Upper lobe of left lung (tissue), 4 donors: ENCODE measurements around the gene TMEM165.

Source experiments
- CTCF ChIP-seq, 6 experiments: fragments of 450-650 bp in 4 of 6; fragments of 200-600 bp in 2 of 6; sonication (generic) in 2 of 6; IDR thresholded peaks; one replicate each; pipeline ENCODE4 v1.5.1; 2016 to 2019; ENCODE audit warnings: antibody characterized with exemption in 6 of 6
- EP300 ChIP-seq, 4 donors: sonication (generic); formaldehyde crosslinking; IDR thresholded peaks; one replicate each; pipeline ENCODE4 v1.5.1; 2017; ENCODE audit warnings: antibody characterized with exemption in 4 of 4, control low read depth in 2 of 4
- POLR2A ChIP-seq, 4 donors: fragments of 450-650 bp; IDR thresholded peaks; one replicate each; pipeline ENCODE4 v1.5.1; 2016 to 2017; ENCODE audit warnings: antibody characterized with exemption in 4 of 4, mild to moderate bottlenecking in 2 of 4
- POLR2AphosphoS5 ChIP-seq, 2 donors: sonication (generic); formaldehyde crosslinking; IDR thresholded peaks; one replicate each; pipeline ENCODE4 v1.5.1; 2017; ENCODE audit warnings: antibody characterized with exemption in 2 of 2

DNA sequence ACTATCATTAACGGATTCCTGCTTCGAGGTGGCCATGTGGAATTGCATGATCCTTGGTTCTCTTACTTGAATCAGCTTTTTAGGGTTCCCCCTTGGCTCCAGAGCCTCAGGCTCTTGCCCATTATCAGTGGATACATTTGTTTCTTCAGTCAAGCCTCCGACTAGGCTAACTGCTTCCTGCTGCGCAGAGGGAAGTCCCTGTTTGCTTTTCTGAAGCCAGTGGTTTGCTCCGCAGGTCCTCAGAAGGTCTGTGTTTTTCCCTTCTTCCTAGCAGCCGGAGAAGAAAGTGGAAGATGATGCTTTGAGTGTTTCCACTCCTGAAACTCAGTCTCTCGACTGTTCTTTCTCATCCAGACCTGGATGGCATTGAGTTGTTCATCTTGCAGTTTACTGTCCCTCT lies 29.1 kb upstream of the TMEM165 start:
- no peak for TF ChIP-seq CTCF (IDR thresholded peaks at IDR 0.05)
- no peak for TF ChIP-seq POLR2A (IDR thresholded peaks at IDR 0.05)
- TF ChIP-seq POLR2AphosphoS5 (IDR thresholded peaks at IDR 0.05) = no peak
- TF ChIP-seq EP300 (IDR thresholded peaks at IDR 0.05) = no peak
